IMR-90 (cell line): ENCODE measurements around the gene COG1. TPM values are rescaled to one million over a fixed set of nuclear protein-coding genes. Genes with fewer than 3 reads are reported as not detected.

Experiments
- ATAC-seq: fragments of 200-7000 bp; cut with Tn5 transposase; 2 replicates; pipeline ENCODE4 v1.9.1; 2020; ENCODE audit warnings: low read depth, mild to moderate bottlenecking, moderate library complexity
- BruUV-seq: library from RNA; stranded (reverse); fragments of 400-500 nt; replicated peaks from 2 replicates; lab custom pipeline; 2021; lab: Mats Ljungman, UMichigan
- CTCF ChIA-PET: fragments of 300-600 bp; formaldehyde crosslinking; extraction: SDS; loops from one replicate; lab custom pipeline; 2021; ENCODE audit warnings: antibody characterized with exemption; lab: Yijun Ruan, JAX
- POLR2A ChIA-PET: fragments of 300-600 bp; sonication (Branson Sonifier 250); formaldehyde crosslinking; loops from one replicate; lab custom pipeline; 2022; ENCODE audit warnings: antibody characterized with exemption; ENCODE audit not compliant: unreplicated experiment; lab: Charles Lee
- DNase-seq: peaks from one replicate; pipeline ENCODE4 v3.0.0; 2013
- H2AFZ ChIP-seq: replicated peaks from 2 replicates; pipeline ENCODE3; 2013; ENCODE audit warnings: low read length, mild to moderate bottlenecking; ENCODE audit not compliant: poor library complexity
- H2AK5ac ChIP-seq: 2 replicates; pipeline ENCODE4 v1.6.1; 2013; ENCODE audit warnings: low read depth, low read length, inconsistent platforms
- H2AK9ac ChIP-seq: replicated peaks from 2 replicates; pipeline ENCODE3; 2013; ENCODE audit warnings: mild to moderate bottlenecking, low read depth, low read length, moderate library complexity; ENCODE audit not compliant: poor library complexity
- H2BK120ac ChIP-seq: 2 replicates; pipeline ENCODE4 v1.6.1; 2013; ENCODE audit warnings: low read depth, low read length, inconsistent platforms
- H2BK15ac ChIP-seq: 3 replicates; pipeline ENCODE4 v1.6.1; 2013; ENCODE audit warnings: low read depth, low read length, inconsistent platforms
- H2BK20ac ChIP-seq: 2 replicates; pipeline ENCODE4 v1.6.1; 2013; ENCODE audit warnings: low read depth, mild to moderate bottlenecking, inconsistent platforms, low read length, moderate library complexity
- H2BK5ac ChIP-seq: 2 replicates; pipeline ENCODE4 v1.6.1; 2013; ENCODE audit warnings: mild to moderate bottlenecking, low read depth, low read length, inconsistent platforms; ENCODE audit not compliant: poor library complexity, severe bottlenecking
- H3K14ac ChIP-seq: replicated peaks from 2 replicates; pipeline ENCODE4 v1.6.1; 2013; ENCODE audit warnings: low read depth, low read length, inconsistent platforms
- H3K18ac ChIP-seq: 2 replicates; pipeline ENCODE4 v1.6.1; 2013; ENCODE audit warnings: low read depth, low read length, control low read depth
- H3K23ac ChIP-seq: 2 replicates; pipeline ENCODE4 v1.6.1; 2013; ENCODE audit warnings: low read depth, low read length, inconsistent platforms
- H3K27ac ChIP-seq: 2 replicates; pipeline ENCODE4 v1.5.1; 2013; ENCODE audit warnings: mild to moderate bottlenecking, control low read depth, low read length; ENCODE audit not compliant: insufficient read depth
- H3K27me3 ChIP-seq: 2 replicates; pipeline ENCODE4 v1.6.1; 2013; ENCODE audit warnings: low read length; ENCODE audit not compliant: control insufficient read depth, insufficient read depth
- H3K36me3 ChIP-seq: 2 replicates; pipeline ENCODE4 v1.6.1; 2013; ENCODE audit warnings: low read length, mixed read lengths; ENCODE audit not compliant: control insufficient read depth, insufficient read depth
- H3K4ac ChIP-seq: 2 replicates; pipeline ENCODE4 v1.6.1; 2013; ENCODE audit warnings: low read depth, low read length, inconsistent platforms
- H3K4me1 ChIP-seq: 2 replicates; pipeline ENCODE4 v1.6.1; 2013; ENCODE audit warnings: low read length, mixed read lengths; ENCODE audit not compliant: control insufficient read depth, insufficient read depth
- H3K4me2 ChIP-seq: 2 replicates; pipeline ENCODE4 v1.6.1; 2013; ENCODE audit warnings: low read depth, mild to moderate bottlenecking, control low read depth, low read length, moderate library complexity
- H3K4me3 ChIP-seq: 2 replicates; pipeline ENCODE4 v1.5.1; 2013; ENCODE audit warnings: low read depth, mild to moderate bottlenecking, control low read depth, low read length, moderate library complexity; ENCODE audit not compliant: insufficient read depth
- H3K56ac ChIP-seq: 2 replicates; pipeline ENCODE4 v1.6.1; 2013; ENCODE audit warnings: low read length, inconsistent platforms; ENCODE audit not compliant: insufficient read depth; ENCODE audit errors: extremely low read depth
- H3K79me1 ChIP-seq, 2 experiments: 2 replicates each; pipeline ENCODE4 v1.6.1; 2013; ENCODE audit warnings: low read length in 2 of 2, inconsistent platforms in 1 of 2, low read depth in 1 of 2
- H3K9ac ChIP-seq: 2 replicates; pipeline ENCODE4 v1.6.1; 2013; ENCODE audit warnings: low read depth, low read length, control low read depth
- H3K9me1 ChIP-seq: 2 replicates; pipeline ENCODE4 v1.6.1; 2013; ENCODE audit warnings: low read length, inconsistent platforms; ENCODE audit not compliant: insufficient read depth
- H3K9me3 ChIP-seq: 2 replicates; pipeline ENCODE4 v1.6.1; 2013; ENCODE audit warnings: low read length; ENCODE audit not compliant: control insufficient read depth, insufficient read depth
- H4K20me1 ChIP-seq: 2 replicates; pipeline ENCODE4 v1.6.1; 2013; ENCODE audit warnings: low read length, inconsistent platforms; ENCODE audit not compliant: insufficient read depth
- H4K5ac ChIP-seq: 2 replicates; pipeline ENCODE4 v1.6.1; 2013; ENCODE audit warnings: mild to moderate bottlenecking, low read depth, low read length, control low read depth
- H4K8ac ChIP-seq, 2 experiments: 2 replicates each; pipeline ENCODE4 v1.6.1; 2013; ENCODE audit warnings: low read depth in 2 of 2, low read length in 2 of 2, control low read depth in 1 of 2, inconsistent platforms in 1 of 2
- H4K91ac ChIP-seq: 2 replicates; pipeline ENCODE4 v1.6.1; 2013; ENCODE audit warnings: low read depth, low read length, inconsistent platforms; ENCODE audit not compliant: insufficient read depth
- BHLHE40 ChIP-seq: fragments of 150-350 bp; IDR thresholded peaks from 2 replicates; pipeline ENCODE4 v1.6.1; 2016; ENCODE audit warnings: mild to moderate bottlenecking, low read depth, low read length
- CEBPB ChIP-seq: IDR thresholded peaks from 2 replicates; pipeline ENCODE4 v1.6.1; 2012; ENCODE audit warnings: low read depth, low read length, improper control_type of control experiment
- CHD1 ChIP-seq: IDR thresholded peaks from 2 replicates; pipeline ENCODE4 v1.6.1; 2012; ENCODE audit warnings: low read depth, low read length, improper control_type of control experiment
- CTCF ChIP-seq: conservative IDR thresholded peaks from 2 replicates; pipeline ENCODE4 v1.5.1; 2012; ENCODE audit warnings: mild to moderate bottlenecking, low read depth, low read length, improper control_type of control experiment
- FOS ChIP-seq: fragments of 150-350 bp; IDR thresholded peaks from 2 replicates; pipeline ENCODE4 v1.6.1; 2016; ENCODE audit warnings: low read depth, low read length
- MAFK ChIP-seq: IDR thresholded peaks from 2 replicates; pipeline ENCODE4 v1.6.1; 2012; ENCODE audit warnings: low read depth, low read length, improper control_type of control experiment
- MAZ ChIP-seq: IDR thresholded peaks from 2 replicates; pipeline ENCODE4 v1.6.1; 2012; ENCODE audit warnings: low read depth, mild to moderate bottlenecking, low read length, improper control_type of control experiment, moderate library complexity, borderline replicate concordance
- MXI1 ChIP-seq: IDR thresholded peaks from 2 replicates; pipeline ENCODE4 v1.6.1; 2012; ENCODE audit warnings: low read depth, mild to moderate bottlenecking, low read length, moderate library complexity, borderline replicate concordance
- NFE2L2 ChIP-seq: fragments of 150-350 bp; IDR thresholded peaks from 2 replicates; pipeline ENCODE4 v1.6.1; 2016; ENCODE audit warnings: low read depth, mild to moderate bottlenecking, low read length
- RAD21 ChIP-seq: IDR thresholded peaks from 2 replicates; pipeline ENCODE4 v1.6.1; 2012; ENCODE audit warnings: low read length, improper control_type of control experiment
- RFX5 ChIP-seq: IDR thresholded peaks from 2 replicates; pipeline ENCODE4 v1.8.0; 2012; ENCODE audit warnings: low read depth, mild to moderate bottlenecking, low read length, moderate library complexity
- SMC3 ChIP-seq: fragments of 150-350 bp; IDR thresholded peaks from 2 replicates; pipeline ENCODE4 v1.6.1; 2016; ENCODE audit warnings: low read depth, mild to moderate bottlenecking, antibody characterized with exemption, low read length, moderate library complexity
- WGBS, 2 experiments: methylation state at CpG; one replicate each; pipeline versions ENCODE4 v1.1.5 to v1.1.7; 2013; ENCODE audit warnings: missing lambda C conversion rate in 2 of 2; ENCODE audit not compliant: insufficient read length in 1 of 2; ENCODE audit errors: extremely low coverage in 2 of 2; 5-methylcytosine and 5-hydroxymethylcytosine counted together
- dilution Hi-C: fragments of 300-500 bp; cut with HindIII; formaldehyde crosslinking; loops from one replicate; pipeline ENCODE4 v1.14.3; 2018; ENCODE audit warnings: low sequenced_read_pairs; ENCODE audit not compliant: unreplicated experiment
- in situ Hi-C: fragments of 300-500 bp; cut with MboI; formaldehyde crosslinking; loops from 3 replicates; pipeline ENCODE4 v1.14.3; 2019; ENCODE audit warnings: low sequenced_read_pairs, inconsistent platforms, mixed read lengths
- intact Hi-C: fragments of 100-400 bp; cut with micrococcal nuclease; formaldehyde crosslinking; loops from 2 replicates; pipeline ENCODE4 v1.10.0; 2022
- polyA plus RNA-seq, 3 experiments: library from polyadenylated mRNA; depleted of rRNA; stranded (reverse); fragments of >200 nt; gene quantifications; 2 replicates each; pipeline ENCODE4 v1.2.3, GENCODE V29; 2012; ENCODE audit warnings: low replicate concordance in 1 of 3
- total RNA-seq: library from RNA; depleted of rRNA; stranded (reverse); fragments of >200 nt; gene quantifications from 2 replicates; pipeline ENCODE4 v1.2.3, GENCODE V29; 2012
- TF ChIP-seq, protein P1 (sequence below): fragments of 150-350 bp; IDR thresholded peaks from 2 replicates; pipeline ENCODE4 v1.6.1; 2017; ENCODE audit warnings: mild to moderate bottlenecking, antibody characterized with exemption, low read length, low read depth
- TF ChIP-seq, protein P2 (sequence below): fragments of 150-350 bp; IDR thresholded peaks from 2 replicates; pipeline ENCODE4 v1.6.1; 2016; ENCODE audit warnings: low read depth, mild to moderate bottlenecking, low read length, moderate library complexity, borderline replicate concordance

The COG1 gene
- total and polyA plus RNA-seq, 2 of the 4 experiments (the other 2 are of a cell fraction) = 18.3 to 35.1 TPM

GRCh38 chr17:73189417-73190099 lies 3.3 kb upstream of the COG1 start:
- Histone ChIP-seq H3K23ac (no peak overlapping the region), H2BK5ac (no peak overlapping the region), H3K9ac (no peak overlapping the region), H3K4me1 (peaks cover 1% of the 10 kb centered on the region), H3K56ac (no peak overlapping the region), H2AFZ (peak overlapping the region; percentile 53), H3K79me1 (peaks cover 0 to 22% of the 10 kb centered on the region in 2 experiments; a peak in 2 of 4 replicates), H3K18ac (no peak overlapping the region), H4K5ac (no peak overlapping the region), H3K9me3 (no peaks in the 10 kb centered on the region), H2BK15ac (no peak overlapping the region), H3K4ac (0 out of 2 replicates have a peak overlapping the region, but pooled peaks have one; percentile 5), H2BK120ac (0 out of 2 replicates have a peak overlapping the region, but pooled peaks have one; percentile 4), H3K27me3 (no peaks in the 10 kb centered on the region), H4K8ac (no peak overlapping the region), H2BK20ac (no peak overlapping the region), H4K91ac (no peak overlapping the region), H2AK9ac (peak overlapping the region; percentile 73), H3K27ac (no peak overlapping the region), H4K20me1 (peaks cover 2% of the 10 kb centered on the region; the same call in 1 of the 2 replicates), H3K9me1 (no peaks in the 10 kb centered on the region), H3K4me2 (no peak overlapping the region), H3K14ac (0 out of 2 replicates have a peak overlapping the region, but pooled peaks have one; percentile 10), H2AK5ac (no peak overlapping the region), H3K4me3 (no peak overlapping the region), H3K36me3 (no peaks in the 10 kb centered on the region)
- intact Hi-C loops (loop anchor here (1.0 to 2.0 kb wide), 3 partner anchors 203 to 632 kb away; no protein-coding TSS in a partner anchor), dilution Hi-C loops (no loop called here), in situ Hi-C loops (loop anchor here (5.0 to 10.0 kb wide), 3 partner anchors 202 to 625 kb away; no protein-coding TSS in a partner anchor)
- CTCF ChIA-PET = interaction anchor here (0.6 to 2.4 kb wide), 10 partner anchors 18 to 632 kb away, joined by 3 to 18 read pairs (median 4); no protein-coding TSS in a partner anchor
- ATAC-seq = 0 out of 2 replicates have a peak, but pooled peaks have one; percentile 6
- peak; percentile 76 for DNase-seq
- POLR2A ChIA-PET = no interaction called here
- no TSS peak for BruUV-seq
- WGBS, 2 experiments = no CpG with 5 or more reads among the region's 6 CpGs
- TF ChIP-seq SMC3 (peak; percentile 85), CEBPB (no peak), FOS (no peak), NFE2L2 (no peak), CHD1 (no peak), BHLHE40 (peak; percentile 35; the same call in 1 of the 2 replicates), MXI1 (no peak), MAFK (no peak), RAD21 (peak; percentile 87), CTCF (peak; percentile 73), RFX5 (no peak), MAZ (no peak)
- TF ChIP-seq, protein P1, sequence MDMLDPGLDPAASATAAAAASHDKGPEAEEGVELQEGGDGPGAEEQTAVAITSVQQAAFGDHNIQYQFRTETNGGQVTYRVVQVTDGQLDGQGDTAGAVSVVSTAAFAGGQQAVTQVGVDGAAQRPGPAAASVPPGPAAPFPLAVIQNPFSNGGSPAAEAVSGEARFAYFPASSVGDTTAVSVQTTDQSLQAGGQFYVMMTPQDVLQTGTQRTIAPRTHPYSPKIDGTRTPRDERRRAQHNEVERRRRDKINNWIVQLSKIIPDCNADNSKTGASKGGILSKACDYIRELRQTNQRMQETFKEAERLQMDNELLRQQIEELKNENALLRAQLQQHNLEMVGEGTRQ = peak; percentile 79
- TF ChIP-seq, protein P2, sequence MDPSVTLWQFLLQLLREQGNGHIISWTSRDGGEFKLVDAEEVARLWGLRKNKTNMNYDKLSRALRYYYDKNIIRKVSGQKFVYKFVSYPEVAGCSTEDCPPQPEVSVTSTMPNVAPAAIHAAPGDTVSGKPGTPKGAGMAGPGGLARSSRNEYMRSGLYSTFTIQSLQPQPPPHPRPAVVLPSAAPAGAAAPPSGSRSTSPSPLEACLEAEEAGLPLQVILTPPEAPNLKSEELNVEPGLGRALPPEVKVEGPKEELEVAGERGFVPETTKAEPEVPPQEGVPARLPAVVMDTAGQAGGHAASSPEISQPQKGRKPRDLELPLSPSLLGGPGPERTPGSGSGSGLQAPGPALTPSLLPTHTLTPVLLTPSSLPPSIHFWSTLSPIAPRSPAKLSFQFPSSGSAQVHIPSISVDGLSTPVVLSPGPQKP = no peak
